PC-3 (cell line): ENCODE results near the gene MAU2.

ENCODE experiments used
- CTCF ChIP-seq: fragments of 300-600 bp; sonication (generic); conservative IDR thresholded peaks from 2 replicates; pipeline ENCODE4 v1.5.1; 2017; ENCODE audit warnings: antibody characterized with exemption, low read depth, mild to moderate bottlenecking, low read length
- EZH2 ChIP-seq: fragments of 300-600 bp; sonication (generic); IDR thresholded peaks from one replicate; pipeline ENCODE4 v1.6.1; 2017; ENCODE audit warnings: antibody characterized with exemption, mild to moderate bottlenecking, low read length; ENCODE audit not compliant: unreplicated experiment
- EZH2phosphoT487 ChIP-seq: fragments of 300-600 bp; sonication (generic); IDR thresholded peaks from 2 replicates; pipeline ENCODE4 v1.6.1; 2018; ENCODE audit warnings: mild to moderate bottlenecking, antibody characterized with exemption, low read length, borderline replicate concordance

DNA sequence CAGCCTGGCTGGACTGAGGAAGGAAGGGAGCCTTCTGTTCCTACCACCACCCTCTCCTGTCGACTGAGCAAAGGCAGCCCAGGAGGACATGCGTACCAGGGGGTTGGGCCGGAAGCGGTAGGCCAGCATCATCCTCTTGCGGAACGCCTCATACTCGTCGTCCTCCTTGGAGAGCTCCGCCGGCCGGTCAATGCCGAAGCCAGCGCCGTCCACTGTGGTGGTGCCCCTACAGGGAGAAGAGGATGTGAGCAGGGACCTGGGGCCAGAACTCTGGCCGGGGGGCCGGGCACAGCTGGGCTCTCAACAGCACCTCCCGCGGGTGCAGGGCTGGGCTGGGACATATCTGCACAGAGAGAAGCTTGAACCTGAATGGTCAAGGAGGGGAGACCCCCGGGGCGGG, 43.8 kb upstream of the MAU2 start:
- TF ChIP-seq CTCF (no peak), EZH2 (no peak), EZH2phosphoT487 (no peak)
